Activated CD4-positive, alpha-beta T cell treated with anti-CD3 and anti-CD28 coated beads, Interleukin-2, amount 50 U/mL, for 16 hours (primary cell): ENCODE measurements around the gene MEGF11.

ENCODE experiments used
- DNase-seq: peaks from one replicate; pipeline ENCODE4 v3.0.0-alpha.2; 2020

MEGF11 gene

GRCh38 chr15:66211670-66212562, 41.6 kb downstream of the MEGF11 start:
- DNase-seq: peak; percentile 42

GRCh38 chr15:66210684-66211083, 42.9 kb downstream of the MEGF11 start:
- DNase-seq: no peak

GRCh38 chr15:66198757-66199156, 54.8 kb downstream of the MEGF11 start:
- no peak for DNase-seq

- DNase-seq: no peak
Measured at GRCh38 chr15:66196602-66197001, 56.9 kb downstream of the MEGF11 start.

GRCh38 chr15:66195621-66196230, 57.8 kb downstream of the MEGF11 start:
- DNase-seq: no peak

- DNase-seq: no peak
Measured at GRCh38 chr15:66193066-66193465, 60.5 kb downstream of the MEGF11 start.

- DNase-seq: no peak
Measured at GRCh38 chr15:66190746-66191145, 62.8 kb downstream of the MEGF11 start.

- DNase-seq: no peak
Measured at GRCh38 chr15:66189291-66189690, 64.3 kb downstream of the MEGF11 start.

- no peak for DNase-seq
Measured at GRCh38 chr15:66188464-66188863, 65.1 kb downstream of the MEGF11 start.

GRCh38 chr15:66187271-66187670, 66.3 kb downstream of the MEGF11 start:
- no peak for DNase-seq

- DNase-seq: no peak
Measured at GRCh38 chr15:66186049-66186825, 67.3 kb downstream of the MEGF11 start.

GRCh38 chr15:66184936-66185790, 68.4 kb downstream of the MEGF11 start:
- DNase-seq: no peak

- DNase-seq: no peak
Measured at GRCh38 chr15:66184492-66184891, 69.1 kb downstream of the MEGF11 start.

GRCh38 chr15:66180531-66181097, 72.9 kb downstream of the MEGF11 start:
- no peak for DNase-seq

GRCh38 chr15:66178531-66178910, 75.0 kb downstream of the MEGF11 start:
- no peak for DNase-seq

GRCh38 chr15:66172324-66172980, 81.1 kb downstream of the MEGF11 start:
- no peak for DNase-seq

GRCh38 chr15:66171841-66172240, 81.7 kb downstream of the MEGF11 start:
- DNase-seq: no peak

GRCh38 chr15:66170716-66171115, 82.8 kb downstream of the MEGF11 start:
- no peak for DNase-seq

GRCh38 chr15:66170042-66170441, 83.5 kb downstream of the MEGF11 start:
- DNase-seq: no peak

- DNase-seq: no peak
Measured at GRCh38 chr15:66169625-66170024, 83.9 kb downstream of the MEGF11 start.

- no peak for DNase-seq
Measured at GRCh38 chr15:66169023-66169422, 84.5 kb downstream of the MEGF11 start.

GRCh38 chr15:66167854-66168253, 85.7 kb downstream of the MEGF11 start:
- no peak for DNase-seq
